Fibroblast of lung (primary cell): ENCODE measurements around the gene DHCR24. TPM values are rescaled to one million over a fixed set of nuclear protein-coding genes. Genes with fewer than 3 reads are reported as not detected.

ENCODE experiments used
- DNase-seq, 2 donors: peaks; one replicate each; pipeline versions ENCODE4 v3.0.0 to v3.0.0-alpha.2; 2010; ENCODE audit warnings: low read depth in 2 of 2
- H2AFZ ChIP-seq: 2 replicates; pipeline ENCODE4 v1.5.1; 2012; ENCODE audit warnings: low read length, control low read depth, inconsistent platforms
- H3K27ac ChIP-seq: 2 replicates; pipeline ENCODE4 v1.5.1; 2011; ENCODE audit warnings: low read length, control low read depth; ENCODE audit not compliant: insufficient read depth
- H3K27me3 ChIP-seq: 2 replicates; pipeline ENCODE4 v1.5.1; 2011; ENCODE audit warnings: mild to moderate bottlenecking, low read length; ENCODE audit not compliant: control insufficient read depth, insufficient read depth
- H3K36me3 ChIP-seq: 2 replicates; pipeline ENCODE4 v1.5.1; 2011; ENCODE audit warnings: low read length; ENCODE audit not compliant: control insufficient read depth, insufficient read depth
- H3K4me1 ChIP-seq: 2 replicates; pipeline ENCODE4 v1.5.1; 2011; ENCODE audit warnings: low read length; ENCODE audit not compliant: control insufficient read depth, insufficient read depth; ENCODE audit errors: extremely low read depth
- H3K4me2 ChIP-seq: 2 replicates; pipeline ENCODE4 v1.5.1; 2011; ENCODE audit warnings: low read length, control low read depth; ENCODE audit not compliant: insufficient read depth; ENCODE audit errors: extremely low read depth
- H3K4me3 ChIP-seq, 4 experiments: fragments of 200-600 bp in 1 of 4; sonication (generic) in 1 of 4; replicated peaks in 1 of 4; 2 replicates each; pipeline ENCODE4 v1.5.1; 2011 to 2016; ENCODE audit warnings: low read length in 4 of 4, low read depth in 3 of 4, mild to moderate bottlenecking in 3 of 4, control low read depth in 2 of 4, inconsistent platforms in 1 of 4, mixed read lengths in 1 of 4; ENCODE audit not compliant: insufficient read depth in 1 of 4; ENCODE audit errors: control extremely low read depth in 1 of 4
- H3K79me2 ChIP-seq: 2 replicates; pipeline ENCODE4 v1.5.1; 2012; ENCODE audit warnings: mild to moderate bottlenecking, low read length, inconsistent platforms; ENCODE audit not compliant: control insufficient read depth, insufficient read depth
- H3K9ac ChIP-seq: 2 replicates; pipeline ENCODE4 v1.5.1; 2011; ENCODE audit warnings: mild to moderate bottlenecking, low read length, control low read depth; ENCODE audit not compliant: insufficient read depth
- H3K9me3 ChIP-seq: 2 replicates; pipeline ENCODE4 v1.5.1; 2012; ENCODE audit warnings: low read depth, low read length; ENCODE audit not compliant: control insufficient read depth, insufficient read depth
- H4K20me1 ChIP-seq: 2 replicates; pipeline ENCODE4 v1.5.1; 2011; ENCODE audit warnings: low read length; ENCODE audit not compliant: control insufficient read depth, insufficient read depth; ENCODE audit errors: extremely low read depth
- EZH2 ChIP-seq: IDR thresholded peaks from 2 replicates; pipeline ENCODE4 v1.5.1; 2012; ENCODE audit warnings: low read length, control low read depth, mild to moderate bottlenecking; ENCODE audit errors: missing control alignments
- polyA plus RNA-seq, 2 donors: library from polyadenylated mRNA; depleted of rRNA in 1 of 2; stranded (reverse) in 1 of 2; unstranded in 1 of 2; fragments of >200 nt; gene quantifications; 2 replicates each; pipeline ENCODE4 v1.2.1, GENCODE V29; 2011 to 2012; ENCODE audit warnings: missing spikeins in 1 of 2
- total RNA-seq: library from RNA; depleted of rRNA; stranded (reverse); fragments of >200 nt; gene quantifications from 2 replicates; pipeline ENCODE4 v1.2.1, GENCODE V29; 2014
- TF ChIP-seq, protein P1 (sequence below), 2 donors: IDR thresholded peaks in 1 of 2; conservative IDR thresholded peaks in 1 of 2; 1 replicate in 1 of 2; 2 replicates in 1 of 2; pipeline ENCODE4 v1.5.1; 2011 to 2012; ENCODE audit warnings: low read length in 2 of 2, control low read depth in 1 of 2, inconsistent platforms in 1 of 2, low read depth in 1 of 2, mild to moderate bottlenecking in 1 of 2

The DHCR24 gene
- total and polyA plus RNA-seq, 2 donors (not counting 1 experiment from before 2014, with no cell fraction given), result 217 to 329 TPM

DNA sequence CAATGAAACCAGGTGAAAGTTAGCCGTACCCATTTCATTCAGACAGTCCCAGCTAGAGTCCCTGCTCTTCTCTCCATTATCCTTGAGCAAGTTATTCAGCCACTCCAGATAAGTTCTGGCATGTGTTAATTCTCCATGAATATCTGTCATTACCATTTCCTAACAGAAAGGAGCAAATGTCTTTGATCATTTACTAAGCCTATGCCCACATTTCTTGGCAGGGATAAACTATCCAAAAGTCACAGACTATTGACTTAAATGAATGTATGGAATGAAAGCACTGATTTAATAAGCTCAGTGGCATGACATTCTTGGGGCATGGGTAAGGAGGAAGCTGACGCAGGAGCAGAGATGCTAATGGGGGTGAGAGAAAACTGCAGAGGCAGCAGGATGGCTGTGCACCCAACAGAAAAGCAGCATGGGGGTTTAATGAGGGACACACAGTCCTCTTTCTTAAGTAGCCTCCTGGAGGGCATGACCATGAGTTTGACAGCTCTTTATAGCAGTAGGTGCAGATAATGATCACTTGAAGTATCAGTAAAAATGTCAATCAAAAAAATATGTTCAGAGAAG lies 17.6 kb upstream of the DHCR24 start:
- no peak overlapping the region for H3K9ac ChIP-seq
- no peaks in the 10 kb centered on the region for H4K20me1 ChIP-seq
- H2AFZ ChIP-seq, result no peak overlapping the region
- peak; percentile 34 to 89 for DNase-seq
- peaks cover 5% of the 10 kb centered on the region for H3K4me1 ChIP-seq
- no peak overlapping the region for H3K27ac ChIP-seq
- no peak overlapping the region for H3K4me2 ChIP-seq
- H3K4me3 ChIP-seq, result no peak overlapping the region
- peaks cover under 1% of the 10 kb centered on the region for H3K27me3 ChIP-seq
- H3K79me2 ChIP-seq, result no peaks in the 10 kb centered on the region
- H3K9me3 ChIP-seq, result no peaks in the 10 kb centered on the region
- TF ChIP-seq, protein P1, sequence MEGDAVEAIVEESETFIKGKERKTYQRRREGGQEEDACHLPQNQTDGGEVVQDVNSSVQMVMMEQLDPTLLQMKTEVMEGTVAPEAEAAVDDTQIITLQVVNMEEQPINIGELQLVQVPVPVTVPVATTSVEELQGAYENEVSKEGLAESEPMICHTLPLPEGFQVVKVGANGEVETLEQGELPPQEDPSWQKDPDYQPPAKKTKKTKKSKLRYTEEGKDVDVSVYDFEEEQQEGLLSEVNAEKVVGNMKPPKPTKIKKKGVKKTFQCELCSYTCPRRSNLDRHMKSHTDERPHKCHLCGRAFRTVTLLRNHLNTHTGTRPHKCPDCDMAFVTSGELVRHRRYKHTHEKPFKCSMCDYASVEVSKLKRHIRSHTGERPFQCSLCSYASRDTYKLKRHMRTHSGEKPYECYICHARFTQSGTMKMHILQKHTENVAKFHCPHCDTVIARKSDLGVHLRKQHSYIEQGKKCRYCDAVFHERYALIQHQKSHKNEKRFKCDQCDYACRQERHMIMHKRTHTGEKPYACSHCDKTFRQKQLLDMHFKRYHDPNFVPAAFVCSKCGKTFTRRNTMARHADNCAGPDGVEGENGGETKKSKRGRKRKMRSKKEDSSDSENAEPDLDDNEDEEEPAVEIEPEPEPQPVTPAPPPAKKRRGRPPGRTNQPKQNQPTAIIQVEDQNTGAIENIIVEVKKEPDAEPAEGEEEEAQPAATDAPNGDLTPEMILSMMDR (conservative IDR thresholded peaks at IDR 0.05 in 1 of 2, IDR thresholded peaks at IDR 0.05 in 1 of 2; ENCODE audit: low read depth in 1 of 2, low read length in 2 of 2), result no peak
- no peaks in the 10 kb centered on the region for H3K36me3 ChIP-seq

DNA sequence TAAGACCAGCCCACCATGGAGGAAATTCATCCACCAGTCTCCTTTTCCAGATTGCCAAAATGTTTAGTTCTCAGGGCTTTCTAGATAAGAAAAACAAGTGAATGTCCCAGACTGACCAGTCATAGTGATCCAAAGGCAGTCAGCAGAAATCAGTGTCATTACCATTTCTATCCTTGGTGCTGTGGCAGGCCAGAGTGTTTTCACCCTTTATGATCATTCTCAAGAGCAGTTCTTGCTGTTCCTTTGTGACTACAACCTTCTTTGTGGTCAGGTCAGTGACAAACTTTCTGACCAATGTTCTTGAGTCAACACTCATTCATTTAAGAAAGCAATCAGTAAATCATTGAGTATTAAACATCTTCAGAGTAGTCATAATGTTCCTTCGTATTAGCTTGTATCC lies 7.3 kb upstream of the DHCR24 start:
- no peaks in the 10 kb centered on the region for H3K27me3 ChIP-seq
- no peaks in the 10 kb centered on the region for H3K9me3 ChIP-seq
- no peak for DNase-seq
- TF ChIP-seq, protein P1 (conservative IDR thresholded peaks at IDR 0.05 in 1 of 2, IDR thresholded peaks at IDR 0.05 in 1 of 2; ENCODE audit: low read depth in 1 of 2, low read length in 2 of 2), result no peak
- TF ChIP-seq EZH2, result no peak
- no peak overlapping the region for H3K4me3 ChIP-seq
- H3K9ac ChIP-seq, result no peak overlapping the region
- H2AFZ ChIP-seq, result no peak overlapping the region
- no peaks in the 10 kb centered on the region for H3K79me2 ChIP-seq
- H3K4me1 ChIP-seq, result no peaks in the 10 kb centered on the region
- H3K27ac ChIP-seq, result no peak overlapping the region
- no peaks in the 10 kb centered on the region for H4K20me1 ChIP-seq
- no peaks in the 10 kb centered on the region for H3K36me3 ChIP-seq
- no peak overlapping the region for H3K4me2 ChIP-seq

DNA sequence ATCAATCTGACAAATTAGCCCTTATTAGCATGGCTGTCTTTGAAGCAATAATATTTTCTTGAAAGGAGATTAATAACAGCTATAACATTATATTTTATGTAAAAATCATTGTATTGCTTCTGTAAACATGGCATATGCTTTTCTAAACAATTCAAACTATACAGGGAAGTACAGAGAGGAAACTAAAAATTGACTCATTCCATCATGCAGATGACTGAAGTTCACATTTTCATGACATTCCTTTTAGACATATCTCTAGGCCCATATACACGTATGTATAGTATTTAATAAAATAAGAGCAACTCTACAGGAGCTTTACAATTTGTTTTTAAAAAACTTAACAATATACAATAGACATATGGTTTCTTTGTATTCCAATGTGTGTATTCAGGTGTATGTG lies 5.6 kb upstream of the DHCR24 start:
- Histone ChIP-seq H3K4me2 (no peak overlapping the region), H4K20me1 (no peaks in the 10 kb centered on the region), H3K79me2 (no peaks in the 10 kb centered on the region), H3K27ac (no peak overlapping the region), H3K4me1 (peaks cover 2% of the 10 kb centered on the region), H3K36me3 (no peaks in the 10 kb centered on the region), H3K9me3 (no peaks in the 10 kb centered on the region), H3K9ac (no peak overlapping the region), H3K27me3 (no peaks in the 10 kb centered on the region), H3K4me3 (no peak overlapping the region), H2AFZ (no peak overlapping the region)
- TF ChIP-seq EZH2, result no peak
- TF ChIP-seq, protein P1 (conservative IDR thresholded peaks at IDR 0.05 in 1 of 2, IDR thresholded peaks at IDR 0.05 in 1 of 2; ENCODE audit: low read depth in 1 of 2, low read length in 2 of 2), result no peak
- no peak for DNase-seq
